Loucy (cell line): ENCODE measurements around the gene TTC39C.

Source experiments
- CTCF ChIP-seq: fragments of 200-600 bp; sonication (generic); conservative IDR thresholded peaks from 2 replicates; pipeline ENCODE4 v1.5.1; 2014; ENCODE audit warnings: mild to moderate bottlenecking, antibody characterized with exemption, low read length
- EZH2phosphoT487 ChIP-seq: fragments of 200-600 bp; IDR thresholded peaks from 2 replicates; pipeline ENCODE4 v1.6.1; 2018; ENCODE audit warnings: antibody characterized with exemption, mild to moderate bottlenecking, moderate library complexity, borderline replicate concordance

- no peak for TF ChIP-seq CTCF
- no peak for TF ChIP-seq EZH2phosphoT487
Observed at GRCh38 chr18:24000613-24001490, 13.7 kb upstream of the TTC39C start.
